H1 (cell line): Measurements from ENCODE around the gene TRAF5. TPM values are rescaled to one million over a fixed set of nuclear protein-coding genes. Genes with fewer than 3 reads are reported as not detected.

ENCODE experiments used
- CTCF ChIA-PET: fragments of 300-600 bp; sonication (Branson Sonifier 250); formaldehyde crosslinking; loops from one replicate; lab custom pipeline; 2021; ENCODE audit not compliant: partially characterized antibody; lab: Charles Lee
- POLR2A ChIA-PET: fragments of 300-600 bp; sonication (Branson Sonifier 250); formaldehyde crosslinking; loops from one replicate; lab custom pipeline; 2021; ENCODE audit warnings: inconsistent platforms; ENCODE audit not compliant: partially characterized antibody; lab: Charles Lee
- DNase-seq, 2 experiments: peaks; one replicate each; pipeline versions ENCODE4 v3.0.0 to v3.0.0-alpha.2; 2010 to 2022; ENCODE audit warnings: low spot score in 2 of 2, low read depth in 1 of 2, mixed read lengths in 1 of 2
- FAIRE-seq: peaks from 2 replicates; lab custom pipeline; 2011; peaks lifted over from hg19 to GRCh38; lab: Jason Lieb, UNC
- H2AFZ ChIP-seq: 2 replicates; pipeline ENCODE4 v1.8.1; 2012; ENCODE audit warnings: low read length, inconsistent platforms
- H2AK5ac ChIP-seq: 2 replicates; pipeline ENCODE4 v1.6.1; 2013; ENCODE audit warnings: low read depth, low read length
- H2BK120ac ChIP-seq: replicated peaks from 2 replicates; pipeline ENCODE3; 2013; ENCODE audit warnings: low read depth, low read length, inconsistent platforms
- H2BK12ac ChIP-seq: 2 replicates; pipeline ENCODE4 v1.6.1; 2013; ENCODE audit warnings: low read depth, low read length
- H2BK15ac ChIP-seq: 2 replicates; pipeline ENCODE4 v1.6.1; 2013; ENCODE audit warnings: low read length
- H2BK20ac ChIP-seq: 2 replicates; pipeline ENCODE4 v1.6.1; 2013; ENCODE audit warnings: low read length
- H2BK5ac ChIP-seq: 2 replicates; pipeline ENCODE4 v1.6.1; 2013; ENCODE audit warnings: low read depth, low read length
- H3K14ac ChIP-seq: 2 replicates; pipeline ENCODE4 v1.6.1; 2013; ENCODE audit warnings: inconsistent platforms; ENCODE audit not compliant: insufficient read length
- H3K18ac ChIP-seq: 2 replicates; pipeline ENCODE4 v1.6.1; 2013; ENCODE audit warnings: low read length; ENCODE audit errors: extremely low read depth
- H3K23ac ChIP-seq: 2 replicates; pipeline ENCODE4 v1.6.1; 2013; ENCODE audit warnings: inconsistent platforms; ENCODE audit not compliant: insufficient read length
- H3K23me2 ChIP-seq: 2 replicates; pipeline ENCODE4 v1.6.1; 2013; ENCODE audit warnings: low read depth, low read length
- H3K27ac ChIP-seq: 2 replicates; pipeline ENCODE4 v1.6.1; 2011; ENCODE audit warnings: low read depth, low read length, inconsistent platforms
- H3K27me3 ChIP-seq, 4 experiments: replicated peaks in 1 of 4; 1 replicate in 1 of 4; 2 replicates in 3 of 4; pipeline versions ENCODE4 v1.6.1 to v1.8.1; 2011 to 2013; ENCODE audit warnings: low read length in 3 of 4, mild to moderate bottlenecking in 3 of 4, inconsistent platforms in 2 of 4, mixed read lengths in 2 of 4, moderate library complexity in 1 of 4; ENCODE audit not compliant: control insufficient read depth in 3 of 4, insufficient read depth in 3 of 4; ENCODE audit errors: extremely low read depth in 1 of 4
- H3K36me3 ChIP-seq, 4 experiments: 2 replicates each; pipeline versions ENCODE4 v1.6.1 to v1.8.1; 2011 to 2013; ENCODE audit warnings: mild to moderate bottlenecking in 4 of 4, low read length in 3 of 4, moderate library complexity in 2 of 4, control low read depth in 1 of 4, inconsistent platforms in 1 of 4; ENCODE audit not compliant: insufficient read depth in 4 of 4, control insufficient read depth in 2 of 4
- H3K4ac ChIP-seq: replicated peaks from 2 replicates; pipeline ENCODE3; 2013; ENCODE audit warnings: low read length, low read depth, mixed read lengths, inconsistent platforms; ENCODE audit not compliant: insufficient read length
- H3K4me1 ChIP-seq, 4 experiments: replicated peaks in 1 of 4; 1 replicate in 1 of 4; 2 replicates in 3 of 4; pipeline versions ENCODE4 v1.6.1 to v1.8.1; 2011 to 2013; ENCODE audit warnings: low read length in 3 of 4, inconsistent platforms in 2 of 4, mixed read lengths in 1 of 4; ENCODE audit not compliant: insufficient read depth in 4 of 4, control insufficient read depth in 3 of 4
- H3K4me2 ChIP-seq, 2 experiments: 2 replicates each; pipeline versions ENCODE4 v1.6.1 to v1.8.1; 2011 to 2013; ENCODE audit warnings: low read depth in 2 of 2, low read length in 2 of 2, control low read depth in 1 of 2, inconsistent platforms in 1 of 2, mild to moderate bottlenecking in 1 of 2; ENCODE audit not compliant: insufficient read depth in 1 of 2
- H3K4me3 ChIP-seq, 4 experiments: fragments of 200-600, 300-600 bp in 1 of 4; sonication (generic), shearing (Covaris generic), sonication (Bioruptor Twin) in 1 of 4; 2 replicates each; pipeline versions ENCODE4 v1.5.1 to v1.8.1; 2011 to 2016; ENCODE audit warnings: low read length in 4 of 4, low read depth in 3 of 4, control low read depth in 2 of 4, inconsistent platforms in 2 of 4, mild to moderate bottlenecking in 2 of 4, mixed read lengths in 1 of 4, moderate library complexity in 1 of 4; ENCODE audit not compliant: insufficient read depth in 2 of 4; ENCODE audit errors: extremely low read depth in 1 of 4
- H3K56ac ChIP-seq: replicated peaks from 2 replicates; pipeline ENCODE3; 2013; ENCODE audit warnings: low read depth, mild to moderate bottlenecking, mixed read lengths, low read length, inconsistent platforms; ENCODE audit not compliant: insufficient read length
- H3K79me1 ChIP-seq: 2 replicates; pipeline ENCODE4 v1.6.1; 2013; ENCODE audit warnings: low read depth, low read length, control low read depth
- H3K79me2 ChIP-seq, 2 experiments: 2 replicates each; pipeline versions ENCODE4 v1.6.1 to v1.8.1; 2012 to 2013; ENCODE audit warnings: low read length in 2 of 2, mild to moderate bottlenecking in 2 of 2, inconsistent platforms in 1 of 2; ENCODE audit not compliant: insufficient read depth in 2 of 2, control insufficient read depth in 1 of 2
- H3K9ac ChIP-seq, 4 experiments: replicated peaks in 1 of 4; 1 replicate in 1 of 4; 2 replicates in 3 of 4; pipeline versions ENCODE4 v1.6.1 to v1.8.1; 2011 to 2013; ENCODE audit warnings: low read depth in 3 of 4, low read length in 3 of 4, control low read depth in 2 of 4, mild to moderate bottlenecking in 2 of 4, moderate library complexity in 2 of 4, inconsistent platforms in 1 of 4; ENCODE audit errors: extremely low read depth in 1 of 4
- H3K9me3 ChIP-seq, 2 experiments: 2 replicates each; pipeline versions ENCODE4 v1.6.1 to v1.8.1; 2012 to 2013; ENCODE audit warnings: mild to moderate bottlenecking in 2 of 2, moderate library complexity in 2 of 2, control low read depth in 1 of 2, inconsistent platforms in 1 of 2, low read depth in 1 of 2, low read length in 1 of 2, mixed read lengths in 1 of 2; ENCODE audit not compliant: insufficient read depth in 2 of 2
- H4K20me1 ChIP-seq, 2 experiments: replicated peaks in 1 of 2; 2 replicates each; pipeline versions ENCODE3 to v1.8.1; 2011 to 2013; ENCODE audit warnings: inconsistent platforms in 2 of 2, low read length in 2 of 2, mild to moderate bottlenecking in 1 of 2; ENCODE audit not compliant: insufficient read depth in 2 of 2, control insufficient read depth in 1 of 2
- H4K5ac ChIP-seq: 2 replicates; pipeline ENCODE4 v1.6.1; 2013; ENCODE audit warnings: low read length, low read depth, mixed read lengths, inconsistent platforms; ENCODE audit not compliant: insufficient read length
- H4K8ac ChIP-seq: 2 replicates; pipeline ENCODE4 v1.8.0; 2013; ENCODE audit warnings: mild to moderate bottlenecking, moderate library complexity, low read length, inconsistent platforms; ENCODE audit not compliant: insufficient read depth; ENCODE audit errors: extremely low read depth
- H4K91ac ChIP-seq: replicated peaks from 2 replicates; pipeline ENCODE3; 2013; ENCODE audit warnings: low read length, mixed read lengths, inconsistent platforms; ENCODE audit not compliant: insufficient read length
- CBX5 ChIP-seq: fragments of 300-800, 300-1000 bp; sonication (generic); IDR thresholded peaks from 2 replicates; pipeline ENCODE4 v1.7.1; 2016; ENCODE audit warnings: antibody characterized with exemption, low read length, low read depth
- CEBPB ChIP-seq: IDR thresholded peaks from 2 replicates; pipeline ENCODE4 v1.6.1; 2012; ENCODE audit warnings: low read depth, low read length
- CTBP2 ChIP-seq: IDR thresholded peaks from 2 replicates; pipeline ENCODE4 v1.7.0; 2011; ENCODE audit warnings: borderline replicate concordance, mild to moderate bottlenecking, moderate library complexity, mixed read lengths, low read length; ENCODE audit not compliant: insufficient read depth, insufficient read length
- NANOG ChIP-seq: IDR thresholded peaks from 2 replicates; pipeline ENCODE4 v1.6.1; 2011; ENCODE audit warnings: low read length, low read depth, mild to moderate bottlenecking, inconsistent platforms; ENCODE audit not compliant: insufficient read depth, poor library complexity, severe bottlenecking
- SAP30 ChIP-seq: fragments of 300-600 bp; sonication (generic); IDR thresholded peaks from 2 replicates; pipeline ENCODE4 v1.7.1; 2012; ENCODE audit warnings: low read length, moderate library complexity, mild to moderate bottlenecking, inconsistent platforms; ENCODE audit not compliant: insufficient read depth, insufficient replicate concordance
- SRF ChIP-seq: IDR thresholded peaks from 2 replicates; pipeline ENCODE4 v1.6.1; 2011; ENCODE audit warnings: mild to moderate bottlenecking, low read depth, low read length, moderate library complexity
- TAF7 ChIP-seq: optimal IDR thresholded peaks from 2 replicates; pipeline ENCODE3; 2011; ENCODE audit warnings: low read depth, mild to moderate bottlenecking, inconsistent platforms, low read length, moderate library complexity, borderline replicate concordance
- TEAD4 ChIP-seq: IDR thresholded peaks from 2 replicates; pipeline ENCODE4 v1.6.1; 2012; ENCODE audit warnings: low read depth, low read length, inconsistent platforms, mixed read lengths
- WGBS, 2 experiments: shearing (Covaris generic) in 1 of 2; methylation state at CpG; one replicate each; pipeline versions ENCODE4 v1.1.6 to v1.1.7; 2013 to 2015; ENCODE audit warnings: low lambda C conversion rate in 2 of 2, mixed read lengths in 2 of 2, inconsistent platforms in 1 of 2, low coverage in 1 of 2, missing lambda C conversion rate in 1 of 2; ENCODE audit not compliant: insufficient replicate concordance in 2 of 2, insufficient coverage in 1 of 2, insufficient read length in 1 of 2; ENCODE audit errors: extremely low coverage in 1 of 2, missing lambda C conversion rate in 1 of 2; 5-methylcytosine and 5-hydroxymethylcytosine counted together
- polyA plus RNA-seq, 7 experiments: library from polyadenylated mRNA; depleted of rRNA in 3 of 7; stranded (reverse) in 5 of 7; unstranded in 2 of 7; fragments of >200 nt in 5 of 7; fragments of 200-250 nt in 2 of 7; gene quantifications; 1 replicate in 5 of 7; 2 replicates in 1 of 7; 4 replicates in 1 of 7; pipeline versions ENCODE4 v1.2.1 to v1.2.3, GENCODE V29; 2011 to 2013; ENCODE audit warnings: missing spikeins in 2 of 7, mixed read lengths in 2 of 7
- total RNA-seq: library from RNA; stranded (reverse); fragmentation: NEBNext Ultra II Directional; extraction: Animal tissue kit (Norgen Biotek cat#: 25700); gene quantifications from 2 replicates; pipeline ENCODE4 v1.2.1, GENCODE V29; 2021
- TF ChIP-seq, protein P1 (sequence below): IDR thresholded peaks from 2 replicates; pipeline ENCODE4 v1.6.1; 2011; ENCODE audit warnings: low read depth, mild to moderate bottlenecking, low read length; ENCODE audit not compliant: insufficient read depth

Gene TRAF5
- total and polyA plus RNA-seq, 2 of the 8 experiments (the other 6 are each of a cell fraction or from before 2014, with no cell fraction given): 13.0 to 17.1 TPM

DNA sequence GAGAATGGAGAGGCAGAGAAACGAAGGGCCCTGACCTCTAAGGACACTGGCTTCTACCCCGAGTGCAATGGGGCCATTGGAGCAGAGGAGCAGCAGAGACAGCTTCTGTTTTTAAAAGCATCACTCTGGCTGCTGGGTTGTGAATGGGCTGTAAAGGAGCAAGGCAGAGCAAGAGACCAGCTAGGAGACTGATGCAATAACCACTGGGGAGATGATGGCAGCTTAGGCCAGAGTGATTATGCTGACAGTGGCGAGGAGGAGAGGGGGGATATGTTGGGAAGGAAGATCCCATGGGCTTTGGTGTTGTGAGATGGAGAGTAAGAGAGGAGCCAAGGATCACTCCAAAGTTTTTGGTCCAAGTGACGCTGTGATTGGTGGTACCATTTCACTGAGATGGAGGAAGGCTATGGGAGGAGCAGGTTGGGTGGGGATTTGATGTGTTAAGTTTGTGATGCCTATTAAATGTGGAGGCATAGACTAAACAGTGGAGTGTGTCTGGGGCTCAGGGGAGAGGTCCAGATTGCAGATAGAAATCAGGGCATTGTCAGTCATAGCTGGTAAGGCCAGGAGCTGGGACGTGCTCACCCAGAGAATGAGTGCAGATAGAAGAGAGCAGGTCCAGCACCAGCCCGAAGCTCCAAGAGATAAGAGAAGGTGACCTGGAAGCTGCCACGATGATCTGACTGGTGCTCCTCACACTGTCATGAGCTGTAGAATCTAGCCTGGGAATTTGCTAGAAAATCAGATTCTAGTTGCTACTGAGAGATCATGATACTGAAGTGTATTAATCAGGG lies 11.0 kb downstream of the TRAF5 start:
- Histone ChIP-seq H3K23me2 (no peaks in the 10 kb centered on the region), H3K4me1 (peaks cover 0 to 4% (median 4%) of the 10 kb centered on the region in 4 experiments; a peak in 6 of 7 replicates), H3K4me2 (no peak overlapping the region), H3K9me3 (no peaks in the 10 kb centered on the region), H3K14ac (no peak overlapping the region), H2BK120ac (no peak overlapping the region), H3K18ac (no peak overlapping the region), H3K36me3 (no peaks in the 10 kb centered on the region), H3K27me3 (no peaks in the 10 kb centered on the region), H2AFZ (no peak overlapping the region), H4K91ac (no peak overlapping the region), H4K5ac (no peak overlapping the region), H3K56ac (no peak overlapping the region), H3K79me2 (peaks cover 0 to 53% of the 10 kb centered on the region in 2 experiments; a peak in 2 of 4 replicates), H3K9ac (no peak overlapping the region), H2AK5ac (0 out of 2 replicates have a peak overlapping the region, but pooled peaks have one; percentile 44), H2BK5ac (no peak overlapping the region), H3K79me1 (peaks cover 7% of the 10 kb centered on the region; the same call in 1 of the 2 replicates), H3K4me3 (no peak overlapping the region), H4K20me1 (peaks cover 0 to 8% of the 10 kb centered on the region in 2 experiments), H2BK20ac (no peak overlapping the region), H2BK12ac (no peak overlapping the region; the same call in 1 of the 2 replicates), H3K27ac (no peak overlapping the region), H4K8ac (no peak overlapping the region), H3K4ac (no peak overlapping the region), H3K23ac (no peak overlapping the region), H2BK15ac (no peak overlapping the region)
- ChIA-PET POLR2A (interaction anchor here (1.1 to 1.5 kb wide), 3 partner anchors 7 to 10 kb away, joined by 5 to 6 read pairs (median 5); no protein-coding TSS in a partner anchor), CTCF (interaction anchor here (0.9 to 3.1 kb wide), 9 partner anchors 9 to 176 kb away, joined by 3 to 19 read pairs (median 5); partner anchors contain the start of gene TRAF5)
- DNase-seq (peak in 1 of 2 experiments; percentile 38), FAIRE-seq (no peak)
- WGBS, 2 experiments: 89% methylated on average over 7 of the region's 7 CpGs; no CpG with 5 or more reads in 1 of the 2 experiments
- TF ChIP-seq CBX5 (no peak), NANOG (no peak), CTBP2 (no peak), TAF7 (no peak), TEAD4 (no peak), SAP30 (no peak), CEBPB (no peak), SRF (no peak)
- TF ChIP-seq, protein P1, sequence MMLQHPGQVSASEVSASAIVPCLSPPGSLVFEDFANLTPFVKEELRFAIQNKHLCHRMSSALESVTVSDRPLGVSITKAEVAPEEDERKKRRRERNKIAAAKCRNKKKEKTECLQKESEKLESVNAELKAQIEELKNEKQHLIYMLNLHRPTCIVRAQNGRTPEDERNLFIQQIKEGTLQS: no peak
